K562 (cell line): Measurements from ENCODE around the gene AP3S1.

Source experiments
- CTCF ChIP-seq, 3 experiments: IDR thresholded peaks in 2 of 3; conservative IDR thresholded peaks in 1 of 3; 2 replicates each; pipeline ENCODE4 v1.5.1; 2011 to 2012; ENCODE audit warnings: low read length in 3 of 3, mild to moderate bottlenecking in 3 of 3, control low read depth in 2 of 3, improper control_type of control experiment in 1 of 3, inconsistent platforms in 1 of 3, low read depth in 1 of 3, mixed read lengths in 1 of 3, moderate library complexity in 1 of 3; ENCODE audit not compliant: insufficient read depth in 2 of 3
- GATA2 ChIP-seq: sonication (generic); formaldehyde crosslinking; IDR thresholded peaks from 2 replicates; pipeline ENCODE4 v1.4.0; 2020; ENCODE audit warnings: mild to moderate bottlenecking, missing genetic modification reagents
- RNF219 ChIP-seq: fragments of 250-450 bp; sonication (Bioruptor Pico); IDR thresholded peaks from 2 replicates; pipeline ENCODE4 v1.5.0; 2022; ENCODE audit warnings: mild to moderate bottlenecking
- ZNF140 ChIP-seq: fragments of 250-450 bp; sonication (Bioruptor Pico); IDR thresholded peaks from 2 replicates; pipeline ENCODE4 v1.8.0; 2021; ENCODE audit warnings: moderate library complexity, mild to moderate bottlenecking, inconsistent platforms
- TF ChIP-seq, protein P1 (sequence below): sonication (generic); formaldehyde crosslinking; IDR thresholded peaks from 2 replicates; pipeline ENCODE4 v1.9.0; 2022; ENCODE audit warnings: mild to moderate bottlenecking, missing genetic modification reagents

DNA sequence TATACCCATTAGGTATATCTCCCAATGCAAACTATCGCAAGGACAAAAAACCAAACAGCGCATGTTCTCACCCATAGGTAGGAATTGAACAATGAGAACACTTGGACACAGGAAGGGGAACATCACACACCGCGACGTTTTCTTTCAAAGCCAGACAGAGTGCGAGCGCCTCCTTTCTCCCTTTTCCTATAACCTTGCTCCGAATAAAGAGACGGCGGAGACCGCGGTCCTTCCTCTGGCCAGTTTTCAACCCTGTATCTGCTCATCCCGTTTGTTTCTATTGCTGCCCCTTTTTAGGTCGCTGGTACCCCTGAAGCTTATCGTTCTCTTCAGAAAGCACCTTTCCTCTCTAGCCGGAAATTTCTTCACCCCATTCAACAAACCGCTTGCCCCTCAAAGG lies 121.8 kb downstream of the AP3S1 start:
- TF ChIP-seq ZNF140 (CRISPR knock-in tag) (no peak), RNF219 (CRISPR knock-in tag) (no peak), GATA2 (CRISPR knock-in tag) (no peak), CTCF (IDR thresholded peaks at IDR 0.05 in 2 of 3, conservative IDR thresholded peaks at IDR 0.05 in 1 of 3; ENCODE audit: insufficient read depth in 2 of 3, low read depth in 1 of 3, low read length in 3 of 3) (no peak)
- TF ChIP-seq, protein P1, sequence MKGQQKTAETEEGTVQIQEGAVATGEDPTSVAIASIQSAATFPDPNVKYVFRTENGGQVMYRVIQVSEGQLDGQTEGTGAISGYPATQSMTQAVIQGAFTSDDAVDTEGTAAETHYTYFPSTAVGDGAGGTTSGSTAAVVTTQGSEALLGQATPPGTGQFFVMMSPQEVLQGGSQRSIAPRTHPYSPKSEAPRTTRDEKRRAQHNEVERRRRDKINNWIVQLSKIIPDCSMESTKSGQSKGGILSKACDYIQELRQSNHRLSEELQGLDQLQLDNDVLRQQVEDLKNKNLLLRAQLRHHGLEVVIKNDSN (CRISPR knock-in tag), result no peak
